ENCODE measurements around the gene SELENOH.

Gene SELENOH

DNA sequence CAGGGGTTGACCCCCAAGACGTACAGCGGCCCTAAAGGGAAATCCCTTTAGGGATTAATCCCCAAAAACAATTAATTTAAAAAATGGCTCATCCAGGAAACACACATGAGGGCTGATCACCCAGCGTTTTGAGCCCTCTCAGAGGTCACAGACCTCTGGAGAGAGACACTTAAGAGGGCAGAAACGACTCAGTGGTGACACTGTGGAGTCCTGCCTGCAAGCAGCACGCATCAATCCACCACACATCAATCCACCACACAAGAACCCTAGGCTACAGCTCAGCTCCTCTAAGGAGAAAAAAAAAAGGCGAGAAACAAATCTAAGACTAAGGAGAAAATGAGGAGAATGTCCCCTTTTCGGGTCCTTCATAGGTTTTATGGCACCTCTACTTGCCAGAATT lies 12.5 kb upstream of the SELENOH start:
- DNase-seq (ENCODE audit: extremely low read depth, low read depth): no peak

DNA sequence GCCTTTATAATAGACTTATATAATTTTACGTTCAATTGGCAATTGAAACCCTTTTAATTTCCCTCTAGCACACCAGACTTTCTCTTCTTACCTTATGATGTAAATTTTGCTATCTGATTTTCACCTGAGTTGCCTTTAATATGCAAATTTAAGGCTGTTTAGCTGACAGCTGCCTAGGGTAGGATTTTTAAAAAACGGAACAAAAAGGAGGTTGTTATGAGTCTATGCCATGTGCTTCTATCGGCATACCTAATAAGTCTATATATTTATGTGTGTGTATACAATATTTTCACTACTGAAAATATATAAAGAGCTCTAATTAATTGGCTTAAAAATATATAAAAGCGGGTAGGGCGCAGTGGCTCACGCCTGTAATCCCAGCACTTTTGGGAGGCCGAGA lies 11.8 kb upstream of the SELENOH start:
- H3K4me3 ChIP-seq (replicated peaks; ENCODE audit: low read depth, low read length): no peak overlapping the region
- TF ChIP-seq, protein P1, sequence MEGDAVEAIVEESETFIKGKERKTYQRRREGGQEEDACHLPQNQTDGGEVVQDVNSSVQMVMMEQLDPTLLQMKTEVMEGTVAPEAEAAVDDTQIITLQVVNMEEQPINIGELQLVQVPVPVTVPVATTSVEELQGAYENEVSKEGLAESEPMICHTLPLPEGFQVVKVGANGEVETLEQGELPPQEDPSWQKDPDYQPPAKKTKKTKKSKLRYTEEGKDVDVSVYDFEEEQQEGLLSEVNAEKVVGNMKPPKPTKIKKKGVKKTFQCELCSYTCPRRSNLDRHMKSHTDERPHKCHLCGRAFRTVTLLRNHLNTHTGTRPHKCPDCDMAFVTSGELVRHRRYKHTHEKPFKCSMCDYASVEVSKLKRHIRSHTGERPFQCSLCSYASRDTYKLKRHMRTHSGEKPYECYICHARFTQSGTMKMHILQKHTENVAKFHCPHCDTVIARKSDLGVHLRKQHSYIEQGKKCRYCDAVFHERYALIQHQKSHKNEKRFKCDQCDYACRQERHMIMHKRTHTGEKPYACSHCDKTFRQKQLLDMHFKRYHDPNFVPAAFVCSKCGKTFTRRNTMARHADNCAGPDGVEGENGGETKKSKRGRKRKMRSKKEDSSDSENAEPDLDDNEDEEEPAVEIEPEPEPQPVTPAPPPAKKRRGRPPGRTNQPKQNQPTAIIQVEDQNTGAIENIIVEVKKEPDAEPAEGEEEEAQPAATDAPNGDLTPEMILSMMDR (IDR thresholded peaks at IDR 0.05; ENCODE audit: low read depth, low read length, missing control alignments): no peak
- no peak for DNase-seq (ENCODE audit: extremely low read depth, low read depth)

More for the DNA sequence above, 12.5 kb upstream of the SELENOH start:
- TF ChIP-seq, protein P1 (IDR thresholded peaks at IDR 0.05; ENCODE audit: low read depth, low read length, missing control alignments): no peak
- H3K4me3 ChIP-seq (replicated peaks; ENCODE audit: low read depth, low read length): no peak overlapping the region

DNA sequence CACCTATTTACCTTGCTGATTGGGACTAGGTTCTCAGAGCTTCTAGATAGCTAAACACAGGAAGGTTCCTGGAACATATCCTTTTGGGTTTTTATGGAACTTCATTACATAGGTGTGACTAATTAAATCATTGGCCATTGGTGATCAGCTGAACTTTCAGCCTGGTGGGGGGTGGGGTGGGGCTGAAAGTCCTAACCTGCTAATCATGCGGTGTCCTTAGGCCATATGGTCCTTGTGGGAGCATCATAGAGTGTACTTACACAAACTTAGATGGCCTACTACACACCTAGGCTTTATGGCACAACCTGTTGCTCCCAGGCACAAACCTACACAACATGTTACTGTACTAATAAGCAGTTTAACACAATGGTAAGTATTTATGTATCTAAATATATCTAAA lies 8.6 kb upstream of the SELENOH start:
- H3K4me3 ChIP-seq (replicated peaks; ENCODE audit: low read depth, low read length): no peak overlapping the region
- no peak for DNase-seq (ENCODE audit: extremely low read depth, low read depth)
- TF ChIP-seq, protein P1 (IDR thresholded peaks at IDR 0.05; ENCODE audit: low read depth, low read length, missing control alignments): no peak

DNA sequence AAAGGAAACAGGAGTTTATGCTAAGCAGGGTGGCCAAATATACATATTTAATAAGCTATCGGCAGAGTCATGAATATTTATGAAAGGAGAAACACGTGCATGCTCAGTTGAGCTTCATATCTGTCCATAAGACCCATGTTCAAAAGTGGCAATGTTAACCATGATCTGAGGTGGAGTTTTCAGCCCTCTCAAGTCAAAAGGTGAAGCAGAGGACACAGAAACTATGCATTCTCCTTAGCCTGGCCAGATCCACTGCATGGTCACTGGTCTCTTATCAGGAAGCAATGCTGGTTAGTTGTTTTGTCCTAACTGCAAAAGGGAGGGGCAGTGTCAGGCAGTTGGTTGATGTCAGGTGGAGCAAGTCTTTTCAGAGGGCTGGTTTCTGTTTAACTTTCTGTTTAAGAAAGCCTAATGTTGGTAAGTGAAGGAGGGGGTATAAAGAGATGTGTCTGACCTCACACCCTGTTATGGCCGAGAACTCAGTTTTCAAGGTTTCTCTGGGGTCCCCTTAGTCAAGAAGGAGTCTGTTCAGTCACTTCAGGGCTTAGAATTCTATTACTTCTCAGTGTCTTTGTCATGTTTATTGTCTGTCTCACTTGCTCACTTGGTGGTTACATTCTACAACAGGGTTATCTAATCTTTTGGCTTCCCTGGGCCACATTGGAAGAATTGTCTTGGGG lies 5.5 kb upstream of the SELENOH start:
- TF ChIP-seq, protein P1 (IDR thresholded peaks at IDR 0.05; ENCODE audit: low read depth, low read length, missing control alignments): no peak
- H3K4me3 ChIP-seq (replicated peaks; ENCODE audit: low read depth, low read length): no peak overlapping the region
- DNase-seq (ENCODE audit: extremely low read depth, low read depth): no peak

DNA sequence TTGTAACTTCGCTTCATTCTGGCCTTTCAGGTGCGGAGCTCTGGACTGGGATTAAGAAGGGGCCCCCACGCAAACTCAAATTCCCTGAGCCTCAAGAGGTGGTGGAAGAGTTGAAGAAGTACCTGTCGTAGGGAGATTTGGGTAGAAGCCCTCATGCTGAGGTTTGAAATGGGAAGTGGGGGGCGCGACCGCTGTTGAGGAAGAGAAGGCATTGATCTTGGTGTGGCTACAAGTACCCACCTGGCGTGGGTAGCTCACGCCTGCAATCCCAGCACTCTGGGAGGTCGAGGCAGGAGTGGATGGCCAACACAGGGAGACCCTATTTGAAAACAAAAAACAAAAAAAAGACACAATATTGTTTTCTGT lies 779 bp downstream of the SELENOH start:
- DNase-seq (ENCODE audit: extremely low read depth, low read depth): no peak
- H3K4me3 ChIP-seq (replicated peaks; ENCODE audit: low read depth, low read length): peak overlapping the region; percentile 98
- TF ChIP-seq, protein P1 (IDR thresholded peaks at IDR 0.05; ENCODE audit: low read depth, low read length, missing control alignments): no peak

DNA sequence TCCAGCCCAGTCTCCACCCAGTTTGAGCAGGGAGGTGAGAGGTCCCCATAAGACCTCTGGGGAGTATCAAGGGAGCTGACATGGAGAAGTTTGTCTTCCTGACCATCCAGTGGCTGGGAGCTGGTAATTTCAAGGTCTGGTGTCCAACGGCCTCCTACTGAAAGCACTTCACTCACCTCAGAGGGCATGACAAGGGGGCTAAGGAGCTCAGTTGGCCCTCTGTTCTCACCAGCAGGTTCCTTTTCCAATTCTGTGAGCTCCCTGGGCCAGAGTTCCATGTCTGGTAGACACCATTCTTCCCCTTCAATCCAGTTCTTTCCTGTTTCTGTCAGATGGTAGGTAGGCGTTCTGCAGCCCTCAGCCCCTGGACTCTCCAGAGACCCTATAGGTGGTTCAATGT lies 3.1 kb downstream of the SELENOH start:
- TF ChIP-seq, protein P1 (IDR thresholded peaks at IDR 0.05; ENCODE audit: low read depth, low read length, missing control alignments): no peak
- DNase-seq (ENCODE audit: extremely low read depth, low read depth): no peak
- no peak overlapping the region for H3K4me3 ChIP-seq (replicated peaks; ENCODE audit: low read depth, low read length)

DNA sequence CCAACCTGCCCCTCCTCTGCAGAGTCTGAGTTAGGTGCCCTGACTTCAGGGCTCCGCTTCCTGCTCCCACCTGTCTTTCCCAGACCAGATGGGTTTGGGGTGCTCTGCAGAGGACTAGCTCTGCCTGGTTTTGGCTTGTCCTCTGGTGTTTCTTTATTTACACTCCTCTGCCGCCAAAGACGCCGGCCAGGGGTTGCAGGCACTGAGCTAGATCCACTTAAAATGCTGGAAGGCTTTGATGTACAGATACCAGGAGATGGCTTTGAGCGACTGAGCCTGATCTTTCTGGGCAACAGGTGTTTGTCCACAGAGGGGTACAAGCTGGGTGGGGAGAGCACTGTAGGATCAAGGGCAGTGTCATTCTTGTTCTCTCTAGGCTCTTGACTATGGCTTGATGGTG lies 3.9 kb downstream of the SELENOH start:
- TF ChIP-seq, protein P1 (IDR thresholded peaks at IDR 0.05; ENCODE audit: low read depth, low read length, missing control alignments): no peak

More for the DNA sequence above, 3.9 kb downstream of the SELENOH start:
- no peak overlapping the region for H3K4me3 ChIP-seq (replicated peaks; ENCODE audit: low read depth, low read length)
- no peak for DNase-seq (ENCODE audit: extremely low read depth, low read depth)
